HG03108 (cell line): ENCODE results near the gene ASXL1.

Experiments
- ATAC-seq: cut with Tn5 transposase; IDR thresholded peaks from one replicate; pipeline ENCODE4 v1.9.1; 2021; ENCODE audit warnings: moderate library complexity; ENCODE audit not compliant: unreplicated experiment

The ASXL1 gene

GRCh38 chr20:32476684-32477593 lies 118.8 kb downstream of the ASXL1 start:
- no peak for ATAC-seq

GRCh38 chr20:32477594-32478512 lies 119.7 kb downstream of the ASXL1 start:
- ATAC-seq: no peak

GRCh38 chr20:32478576-32478975 lies 120.4 kb downstream of the ASXL1 start:
- no peak for ATAC-seq

GRCh38 chr20:32479012-32479411 lies 120.9 kb downstream of the ASXL1 start:
- ATAC-seq: no peak

GRCh38 chr20:32479697-32480171 lies 121.6 kb downstream of the ASXL1 start:
- no peak for ATAC-seq

- ATAC-seq: no peak
Measured at GRCh38 chr20:32480371-32481241, 122.5 kb downstream of the ASXL1 start.

- ATAC-seq: no peak
Measured at GRCh38 chr20:32481311-32482142, 123.4 kb downstream of the ASXL1 start.

GRCh38 chr20:32482143-32482441 lies 124.0 kb downstream of the ASXL1 start:
- no peak for ATAC-seq

- ATAC-seq: no peak
Measured at GRCh38 chr20:32482442-32483261, 124.5 kb downstream of the ASXL1 start.

GRCh38 chr20:32483351-32484224 lies 125.5 kb downstream of the ASXL1 start:
- no peak for ATAC-seq

GRCh38 chr20:32484225-32484957 lies 126.3 kb downstream of the ASXL1 start:
- no peak for ATAC-seq

- ATAC-seq: peak; percentile 51
Measured at GRCh38 chr20:32484958-32485769, 127.0 kb downstream of the ASXL1 start.

- ATAC-seq: no peak
Measured at GRCh38 chr20:32485770-32486478, 127.8 kb downstream of the ASXL1 start.

GRCh38 chr20:32487381-32487780 lies 129.2 kb downstream of the ASXL1 start:
- no peak for ATAC-seq

- ATAC-seq: no peak
Measured at GRCh38 chr20:32488066-32488838, 130.1 kb downstream of the ASXL1 start.
